ENCODE measurements around the gene RWDD3.

RWDD3 gene, protein sequence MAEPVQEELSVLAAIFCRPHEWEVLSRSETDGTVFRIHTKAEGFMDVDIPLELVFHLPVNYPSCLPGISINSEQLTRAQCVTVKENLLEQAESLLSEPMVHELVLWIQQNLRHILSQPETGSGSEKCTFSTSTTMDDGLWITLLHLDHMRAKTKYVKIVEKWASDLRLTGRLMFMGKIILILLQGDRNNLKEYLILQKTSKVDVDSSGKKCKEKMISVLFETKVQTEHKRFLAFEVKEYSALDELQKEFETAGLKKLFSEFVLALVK

DNA sequence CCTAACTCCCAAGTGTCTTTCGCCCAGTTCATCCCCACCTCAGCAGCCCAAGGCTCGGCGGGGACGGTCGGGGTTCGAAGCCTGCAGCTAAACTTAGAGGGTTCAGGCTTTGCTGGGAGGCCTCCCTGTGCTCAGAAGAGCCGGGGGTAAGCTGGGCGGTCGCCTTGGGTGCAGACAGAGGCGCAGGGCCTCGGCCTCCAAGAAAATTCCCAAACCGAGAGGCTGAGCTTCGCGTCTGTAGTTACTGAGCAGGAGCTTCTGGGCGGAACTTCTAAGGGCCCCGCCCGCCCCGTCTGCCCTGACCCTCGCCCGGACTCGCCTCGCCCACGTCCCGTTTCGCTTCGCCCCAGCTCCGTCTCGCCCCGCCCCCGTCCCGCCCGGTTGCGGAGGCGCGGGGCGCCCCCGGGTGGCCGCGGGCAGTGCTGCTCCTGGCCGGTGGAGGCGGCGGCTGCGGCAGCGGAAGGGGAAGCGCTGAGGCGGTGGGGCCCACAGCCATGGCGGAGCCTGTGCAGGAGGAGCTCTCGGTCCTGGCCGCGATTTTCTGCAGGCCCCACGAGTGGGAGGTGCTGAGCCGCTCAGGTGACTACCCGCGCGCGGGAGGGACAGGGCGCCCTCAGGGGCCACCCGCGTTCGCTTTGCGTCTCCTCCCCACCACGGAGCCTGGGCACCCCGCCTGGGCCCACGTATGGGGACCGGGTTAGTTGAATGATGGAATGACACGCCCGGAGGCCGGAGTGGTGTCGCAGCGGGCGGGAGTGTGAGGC, at the start of gene RWDD3:
TSS of gene RWDD3 (plus strand) at position 474 of the 764 bp plus-strand sequence. CDS start at position 495, 21 bp downstream.
- DNase-seq: peak; percentile 80

GRCh38 chr1:95186149-95186548, 47.9 kb upstream of the RWDD3 start:
- DNase-seq: no peak

GRCh38 chr1:95193591-95193990, 40.4 kb upstream of the RWDD3 start:
- DNase-seq: no peak

GRCh38 chr1:95195046-95195445, 39.0 kb upstream of the RWDD3 start:
- DNase-seq: no peak

- no peak for DNase-seq
These were observed 38.0 kb upstream of the RWDD3 start for GRCh38 chr1:95196017-95196416.

DNA sequence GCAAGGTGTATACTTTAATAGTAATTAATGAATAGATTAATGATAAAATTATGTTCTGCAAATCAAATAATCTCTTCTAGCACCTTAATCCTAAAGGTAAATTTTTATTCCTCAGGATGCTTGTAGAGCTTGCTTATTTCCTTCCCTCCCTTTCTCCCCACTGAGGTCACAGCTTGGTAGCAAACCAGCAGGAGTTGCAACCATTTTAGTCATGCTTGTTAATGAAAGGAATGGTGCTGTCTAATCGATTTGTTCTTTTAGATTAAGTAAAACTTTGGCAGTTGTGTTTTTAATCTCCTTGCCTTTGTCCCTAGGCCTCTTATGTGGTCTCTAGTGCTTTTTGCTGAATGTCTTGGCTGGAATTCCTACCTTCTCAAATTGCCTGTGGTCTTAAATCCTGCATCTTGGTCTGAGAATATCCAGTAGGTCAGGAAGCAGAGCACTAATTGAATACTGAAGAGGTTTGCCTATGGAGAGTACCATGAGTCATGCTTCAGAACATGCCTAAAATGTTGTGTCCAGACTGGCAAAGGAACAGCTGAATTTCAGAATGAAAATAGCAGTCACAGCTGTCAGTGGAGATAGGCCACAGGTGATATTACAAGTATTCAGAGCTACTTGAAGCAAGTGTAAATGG, 36.3 kb upstream of the RWDD3 start:
- peak; percentile 16 for DNase-seq

GRCh38 chr1:95201905-95202304, 32.1 kb upstream of the RWDD3 start:
- no peak for DNase-seq

- no peak for DNase-seq
These were observed 30.0 kb upstream of the RWDD3 start for GRCh38 chr1:95203908-95204437.

DNA sequence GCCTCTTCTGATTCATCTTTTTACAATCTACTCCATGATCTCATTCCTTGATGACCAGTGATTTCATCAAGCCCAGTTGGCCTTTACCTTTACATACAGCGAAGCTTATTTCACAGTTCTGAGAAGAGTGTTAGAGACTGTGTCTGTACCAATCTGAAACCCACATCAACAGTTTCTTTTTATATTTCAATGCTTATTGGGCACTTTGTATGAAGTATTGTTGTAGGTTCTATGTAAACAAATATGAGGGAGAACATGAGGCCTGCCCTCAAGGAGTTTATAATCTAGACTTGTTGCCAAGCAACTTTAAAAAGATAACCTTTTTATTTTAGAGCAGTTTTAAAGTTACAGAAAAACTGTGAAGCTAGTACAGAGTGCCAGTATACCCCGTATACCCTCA, 27.5 kb upstream of the RWDD3 start:
- no peak for DNase-seq

- no peak for DNase-seq
These were observed 26.6 kb upstream of the RWDD3 start for GRCh38 chr1:95207223-95207935.

GRCh38 chr1:95208876-95209275, 25.1 kb upstream of the RWDD3 start:
- DNase-seq: no peak

GRCh38 chr1:95209291-95209690, 24.7 kb upstream of the RWDD3 start:
- no peak for DNase-seq

DNA sequence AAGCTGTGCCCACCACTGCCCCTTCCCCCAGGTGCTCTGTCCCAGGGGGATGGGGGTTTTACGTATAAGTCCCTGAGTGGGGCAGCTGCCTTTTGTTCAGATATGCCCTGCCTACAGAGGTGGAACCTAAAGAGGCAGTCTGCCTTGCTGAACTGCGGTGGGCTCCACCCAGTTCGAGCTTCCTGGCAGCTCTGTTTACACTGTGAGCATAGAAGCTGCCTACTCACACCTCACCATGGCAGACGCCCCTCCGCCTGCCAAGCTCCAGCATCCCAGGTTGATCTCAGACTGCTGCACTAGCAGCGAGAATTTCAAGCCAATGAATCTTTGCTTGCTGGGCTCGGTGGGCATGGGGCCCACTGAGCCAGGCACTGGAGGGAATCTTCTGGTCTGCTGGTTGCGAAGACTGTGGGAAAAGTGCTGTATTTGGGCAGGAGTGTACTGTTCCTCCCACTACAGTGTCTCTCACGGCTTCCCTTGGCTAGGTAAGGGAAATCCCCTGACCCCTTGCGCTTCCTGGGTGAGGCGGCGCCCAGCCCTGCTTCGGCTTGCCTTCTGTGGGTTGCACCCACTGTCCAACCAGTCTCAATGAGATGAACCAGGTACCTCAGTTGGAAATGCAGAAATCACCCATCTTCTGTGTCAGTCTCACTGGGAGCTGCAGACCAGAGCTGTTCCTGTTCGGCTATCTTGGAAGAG, 17.6 kb upstream of the RWDD3 start:
- DNase-seq: no peak

- DNase-seq: no peak
These were observed 16.6 kb upstream of the RWDD3 start for GRCh38 chr1:95217371-95217770.

DNA sequence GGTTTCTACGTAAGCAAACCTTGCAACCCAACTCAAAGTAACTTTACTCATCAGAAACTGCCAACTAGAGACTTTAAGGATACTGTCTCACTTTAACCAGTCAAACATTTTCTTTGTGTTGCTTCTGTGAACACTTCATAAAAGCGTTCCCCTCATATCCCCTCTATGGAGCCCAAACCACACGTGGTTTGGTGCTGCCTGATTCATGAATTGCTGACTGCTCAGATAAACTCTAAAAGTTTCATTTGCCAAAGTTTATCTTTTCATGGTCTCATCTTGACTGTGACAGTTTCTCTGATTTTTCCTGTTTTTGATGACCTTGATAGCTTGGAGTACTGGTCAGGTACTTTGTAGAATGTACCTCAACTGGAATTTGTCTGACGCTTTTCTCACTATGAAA, 14.6 kb upstream of the RWDD3 start:
- no peak for DNase-seq

DNA sequence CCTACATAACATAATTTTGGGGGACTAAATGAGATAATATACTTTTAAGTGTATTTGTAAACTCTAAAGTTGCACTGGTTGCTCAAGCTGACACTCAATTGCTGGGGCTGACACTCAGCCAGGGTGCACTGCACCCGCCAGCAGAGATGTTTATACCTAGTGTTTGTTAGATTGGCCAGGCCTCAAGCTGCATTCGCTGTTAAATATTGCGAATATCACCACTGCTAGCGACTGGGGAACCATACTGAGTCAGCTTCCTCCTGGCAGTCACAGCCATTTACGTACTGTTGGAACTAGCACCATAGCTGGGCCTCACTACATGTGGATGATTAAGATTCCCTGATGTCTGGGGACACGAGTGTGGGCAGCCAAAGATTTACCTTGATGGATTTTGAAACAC, 12.7 kb upstream of the RWDD3 start:
- DNase-seq: no peak

DNA sequence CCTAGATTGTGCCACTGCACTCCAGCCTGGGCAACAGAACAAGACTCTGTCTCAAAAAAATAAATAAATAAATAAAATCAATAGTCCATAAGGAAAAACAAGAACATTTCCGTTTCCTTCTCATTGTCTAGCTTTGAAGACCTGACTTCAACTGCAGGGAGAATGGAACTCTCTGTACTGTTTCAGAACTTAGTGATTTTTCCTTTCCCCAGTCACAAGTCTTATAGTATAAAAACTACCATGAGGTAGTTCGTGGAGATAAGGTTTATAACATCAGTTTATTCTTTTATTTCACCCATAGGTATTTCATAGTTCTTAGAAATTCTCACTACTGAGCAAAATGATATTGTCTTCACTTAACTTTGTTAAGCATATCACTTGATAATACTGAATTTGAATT, 11.4 kb upstream of the RWDD3 start:
- DNase-seq: no peak

- DNase-seq: no peak
These were observed 10.9 kb upstream of the RWDD3 start for GRCh38 chr1:95223110-95223509.

DNA sequence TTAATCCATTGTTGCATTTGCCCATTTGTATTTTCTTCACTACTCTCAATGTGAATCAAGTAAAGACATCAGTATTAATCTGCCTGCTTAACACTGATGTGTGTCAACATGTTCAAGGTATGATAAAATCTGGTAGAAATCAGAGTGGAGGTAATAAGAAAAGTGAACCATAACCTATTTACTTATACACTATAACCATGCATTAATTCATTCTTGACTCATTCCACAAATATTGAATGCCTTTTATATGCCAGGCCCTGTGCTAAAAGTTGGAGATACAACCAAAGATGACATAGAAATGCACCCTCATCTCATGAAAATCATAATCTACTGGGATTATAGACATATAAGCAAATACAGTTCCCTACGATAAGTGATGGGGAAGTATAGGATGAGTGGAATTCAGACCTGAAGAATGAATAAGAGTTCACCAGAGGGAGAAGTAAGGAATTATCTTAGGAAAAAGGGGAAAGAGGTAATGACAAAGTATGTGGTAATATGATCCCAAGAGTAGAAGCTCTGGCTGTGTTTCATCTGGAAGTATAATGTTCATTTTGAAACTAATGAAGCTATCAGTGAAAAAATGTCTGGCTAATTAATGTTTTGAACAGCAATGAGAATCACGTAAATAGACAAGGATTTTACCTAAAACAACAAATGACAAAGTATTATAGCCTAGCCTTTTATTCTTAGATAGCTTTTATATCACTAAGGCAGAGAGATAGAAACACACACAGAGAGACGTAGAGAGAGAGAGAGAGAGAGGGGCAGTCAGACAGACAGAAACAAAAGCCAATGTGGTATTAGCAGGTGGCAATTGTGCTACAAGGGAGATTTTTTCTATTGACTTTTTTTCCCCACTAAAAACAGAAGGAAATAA, 7.0 kb upstream of the RWDD3 start:
- no peak for DNase-seq

DNA sequence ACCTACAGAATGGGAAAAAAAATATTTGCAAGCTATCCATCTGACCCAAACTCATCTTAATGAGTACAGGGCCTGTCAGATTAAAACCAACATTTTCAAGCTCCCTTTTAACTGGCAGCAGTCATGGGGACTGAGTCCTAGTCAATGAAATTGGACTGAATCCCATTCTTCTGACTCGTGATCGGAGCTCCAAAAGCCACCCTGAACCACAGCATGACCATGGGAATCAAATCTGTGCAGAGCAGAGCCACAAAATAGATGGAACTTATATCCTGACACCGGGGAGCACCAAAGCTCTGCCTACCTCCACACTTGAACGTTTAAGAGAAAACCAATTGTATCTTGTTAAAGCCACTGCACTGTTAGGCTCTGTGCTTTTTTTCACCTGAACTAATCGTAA, 5.0 kb upstream of the RWDD3 start:
- DNase-seq: no peak

GRCh38 chr1:95229706-95230105, 4.3 kb upstream of the RWDD3 start:
- DNase-seq: no peak

DNA sequence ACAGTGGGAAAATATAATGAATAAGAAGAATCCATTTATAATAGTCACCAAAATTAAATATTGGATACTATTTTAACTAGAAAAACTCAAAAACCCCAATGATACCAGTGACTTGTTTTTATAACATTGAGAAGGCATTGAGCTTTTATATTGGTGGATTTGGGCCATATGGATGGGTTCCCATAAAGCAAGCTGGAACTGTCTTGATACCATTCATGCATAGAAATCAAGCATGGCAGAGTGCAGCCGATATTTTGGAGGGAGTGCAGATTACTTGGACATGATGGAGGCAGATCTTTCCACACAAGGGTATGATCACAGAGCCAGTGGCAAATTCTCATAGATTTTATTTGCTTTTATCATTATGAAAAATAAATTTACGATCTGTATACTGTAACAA, 3.8 kb upstream of the RWDD3 start:
- no peak for DNase-seq
